ENCODE data around the gene ATXN7L1. TPM values are rescaled to one million over a fixed set of nuclear protein-coding genes. Genes with fewer than 3 reads are reported as not detected.
"Not testable (repeated sequence)": the region's sequence is repeated elsewhere in the genome, so short reads cannot be mapped to it uniquely, and the experiment has no call there.

Gene ATXN7L1
- total RNA-seq, 2 donors from 2014 or later: 3.6 to 5.4 TPM

DNA sequence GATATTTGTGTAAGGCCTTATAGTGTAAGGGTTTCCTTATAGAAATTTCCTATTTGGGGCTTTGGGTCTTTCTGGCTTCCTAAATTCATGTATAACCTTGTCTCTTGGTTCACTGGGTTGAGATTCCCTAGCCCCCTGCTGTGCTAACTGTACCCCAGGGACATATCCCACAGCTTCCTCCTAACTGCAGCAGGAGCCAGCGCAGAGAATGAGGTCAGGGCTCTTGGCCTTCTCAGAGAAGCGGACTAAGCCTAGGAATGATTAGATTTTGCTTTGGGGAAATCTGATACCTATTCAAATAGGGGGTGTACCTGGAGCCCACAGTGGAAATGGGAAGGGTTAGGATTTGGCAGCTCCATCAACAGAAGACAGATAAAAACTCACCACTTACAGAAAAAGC lies 157.0 kb downstream of the ATXN7L1 start:
- no peak overlapping the region for H3K4me3 Mint-ChIP-seq
- DNase-seq (ENCODE audit: low spot score) (no peak), ATAC-seq (no peak)
- H3K9me3 Mint-ChIP-seq: no peaks in the 10 kb centered on the region
- H3K27ac Mint-ChIP-seq: no peak overlapping the region
- no peaks in the 10 kb centered on the region for H3K27me3 Mint-ChIP-seq
- H3K36me3 Mint-ChIP-seq: no peaks in the 10 kb centered on the region
- H3K4me1 Mint-ChIP-seq (ENCODE audit: low read depth in 2 of 2): peaks cover 0 to 5% of the 10 kb centered on the region in 2 donors

DNA sequence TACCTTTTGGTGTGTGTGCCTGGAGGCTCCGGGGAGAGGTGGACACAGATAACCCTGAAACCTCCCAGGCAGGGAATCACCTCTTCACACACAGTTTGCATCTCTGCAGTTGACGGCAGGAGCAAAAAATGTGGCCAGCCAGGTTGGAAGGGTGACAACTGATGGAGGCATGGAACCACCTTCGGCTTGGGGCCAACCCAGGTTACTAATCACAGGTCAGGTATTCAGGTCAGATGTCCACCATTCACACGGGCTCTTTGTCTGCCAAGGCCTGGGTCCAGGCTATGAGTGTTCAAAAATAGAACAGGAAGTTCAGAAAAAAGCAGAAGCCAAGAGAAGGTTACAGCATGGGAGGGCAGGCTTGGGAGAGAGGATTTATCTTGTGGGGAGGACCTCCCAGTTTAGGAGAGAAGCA lies 157.9 kb downstream of the ATXN7L1 start:
- ATAC-seq (no peak), DNase-seq (ENCODE audit: low spot score) (no peak)
- peaks cover 0 to 5% of the 10 kb centered on the region in 2 donors for H3K4me1 Mint-ChIP-seq (ENCODE audit: low read depth in 2 of 2)
- H3K36me3 Mint-ChIP-seq: no peaks in the 10 kb centered on the region
- H3K9me3 Mint-ChIP-seq: no peaks in the 10 kb centered on the region
- H3K27ac Mint-ChIP-seq: peak overlapping the region in 1 of 2 donors; percentile 31
- no peak overlapping the region for H3K4me3 Mint-ChIP-seq
- H3K27me3 Mint-ChIP-seq: no peaks in the 10 kb centered on the region

DNA sequence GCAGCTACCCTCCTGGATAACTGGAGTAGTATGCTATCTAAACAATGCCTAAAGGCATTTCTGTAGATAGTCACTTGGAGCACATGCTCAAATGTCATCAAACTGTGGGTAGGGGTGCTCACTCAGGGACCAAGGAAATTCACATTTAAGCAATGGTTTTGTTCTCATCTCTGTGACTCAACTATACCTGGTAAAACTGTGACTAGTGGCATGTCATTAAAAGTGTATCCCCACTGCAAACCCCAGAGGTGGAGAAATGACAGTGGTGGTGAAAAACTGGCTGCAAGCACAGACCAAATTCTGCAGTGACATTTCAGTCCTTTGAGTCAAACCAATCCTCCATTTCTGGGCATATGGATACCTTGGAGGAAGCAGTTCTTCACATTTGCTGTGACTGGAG lies 160.9 kb downstream of the ATXN7L1 start:
- peaks cover 0 to 8% of the 10 kb centered on the region in 2 donors for H3K4me1 Mint-ChIP-seq (ENCODE audit: low read depth in 2 of 2)
- H3K4me3 Mint-ChIP-seq: no peak overlapping the region
- no peak overlapping the region for H3K27ac Mint-ChIP-seq
- H3K27me3 Mint-ChIP-seq: no peaks in the 10 kb centered on the region
- ATAC-seq (no peak), DNase-seq (ENCODE audit: low spot score) (no peak)
- H3K36me3 Mint-ChIP-seq: peaks cover 19% of the 10 kb centered on the region
- H3K9me3 Mint-ChIP-seq: peaks cover 11% of the 10 kb centered on the region

DNA sequence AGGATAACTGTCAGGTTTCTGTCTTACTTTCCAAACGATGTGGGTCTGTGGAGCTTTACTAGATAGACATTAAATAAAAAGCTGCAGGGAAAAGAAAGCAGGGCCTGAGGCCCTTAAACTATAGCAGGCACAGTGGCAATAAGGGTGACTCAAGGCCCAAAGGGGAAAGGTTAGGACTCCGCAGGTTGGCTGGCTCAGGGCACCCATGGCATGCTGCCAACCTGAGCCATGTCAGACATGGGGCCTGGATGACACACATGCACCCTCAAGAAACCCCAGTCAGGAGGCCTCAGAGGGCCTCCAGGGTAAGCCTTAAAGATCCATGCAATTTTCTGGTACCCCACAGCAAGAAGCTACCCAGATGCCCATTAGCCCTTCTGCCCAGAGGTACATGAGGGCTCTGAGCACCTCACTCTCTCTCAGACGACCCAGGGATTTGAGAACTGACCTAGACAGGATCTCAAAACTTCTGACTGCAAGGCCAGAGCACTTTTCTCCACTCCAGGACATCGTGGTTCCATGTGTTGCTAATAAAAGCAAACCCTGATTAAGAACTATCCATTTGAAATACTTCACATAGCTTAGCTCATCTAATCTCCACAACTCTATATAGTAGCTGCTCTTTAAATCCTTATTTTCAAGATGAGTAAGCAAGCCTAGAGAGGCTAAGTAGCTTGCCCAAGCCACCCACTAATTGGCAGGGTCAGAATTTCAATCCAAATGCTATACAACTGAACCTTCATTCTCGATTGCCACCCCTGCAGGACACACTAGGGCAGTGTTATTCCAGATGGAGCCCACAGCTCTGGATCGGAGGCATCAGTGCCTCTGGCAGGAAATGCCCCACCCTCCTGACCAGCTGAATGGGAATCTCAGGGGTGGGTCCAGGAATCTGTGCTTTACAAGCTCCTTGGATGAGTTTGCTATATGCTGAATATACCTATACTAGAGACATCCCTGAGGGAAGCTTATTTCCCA lies 162.6 kb downstream of the ATXN7L1 start:
- Mint-ChIP-seq H3K4me1 (ENCODE audit: low read depth in 2 of 2) (peaks cover 0 to 12% of the 10 kb centered on the region in 2 donors), H3K27me3 (no peaks in the 10 kb centered on the region), H3K36me3 (peaks cover 26% of the 10 kb centered on the region), H3K9me3 (peaks cover 14% of the 10 kb centered on the region), H3K27ac (no peak overlapping the region), H3K4me3 (no peak overlapping the region)
- ATAC-seq (no peak), DNase-seq (ENCODE audit: low spot score) (no peak)

DNA sequence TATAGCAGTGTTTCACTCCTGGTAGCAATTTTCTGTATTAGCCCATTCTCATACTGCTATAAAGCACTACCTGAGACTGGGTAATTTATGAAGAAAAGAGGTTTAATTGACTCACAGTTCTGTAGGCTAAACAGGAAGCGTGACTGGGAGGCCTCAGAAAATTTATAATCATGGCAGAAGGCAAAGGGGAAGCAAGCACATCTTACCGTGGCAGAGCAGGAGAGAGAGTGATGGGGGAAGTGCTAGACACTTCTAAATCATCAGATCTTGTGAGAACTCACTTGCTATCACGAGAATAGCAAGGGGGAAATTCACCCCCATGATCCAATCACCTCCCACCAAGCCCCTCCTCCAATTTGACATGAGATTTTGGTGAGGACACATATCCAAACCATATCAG lies 163.5 kb downstream of the ATXN7L1 start:
- ATAC-seq (no peak), DNase-seq (ENCODE audit: low spot score) (no peak)
- H3K4me3 Mint-ChIP-seq: no peak overlapping the region
- no peaks in the 10 kb centered on the region for H3K27me3 Mint-ChIP-seq
- H3K36me3 Mint-ChIP-seq: peaks cover 26% of the 10 kb centered on the region
- H3K9me3 Mint-ChIP-seq: peaks cover 14% of the 10 kb centered on the region
- H3K27ac Mint-ChIP-seq: no peak overlapping the region
- peaks cover 6 to 11% of the 10 kb centered on the region in 2 donors for H3K4me1 Mint-ChIP-seq (ENCODE audit: low read depth in 2 of 2)

DNA sequence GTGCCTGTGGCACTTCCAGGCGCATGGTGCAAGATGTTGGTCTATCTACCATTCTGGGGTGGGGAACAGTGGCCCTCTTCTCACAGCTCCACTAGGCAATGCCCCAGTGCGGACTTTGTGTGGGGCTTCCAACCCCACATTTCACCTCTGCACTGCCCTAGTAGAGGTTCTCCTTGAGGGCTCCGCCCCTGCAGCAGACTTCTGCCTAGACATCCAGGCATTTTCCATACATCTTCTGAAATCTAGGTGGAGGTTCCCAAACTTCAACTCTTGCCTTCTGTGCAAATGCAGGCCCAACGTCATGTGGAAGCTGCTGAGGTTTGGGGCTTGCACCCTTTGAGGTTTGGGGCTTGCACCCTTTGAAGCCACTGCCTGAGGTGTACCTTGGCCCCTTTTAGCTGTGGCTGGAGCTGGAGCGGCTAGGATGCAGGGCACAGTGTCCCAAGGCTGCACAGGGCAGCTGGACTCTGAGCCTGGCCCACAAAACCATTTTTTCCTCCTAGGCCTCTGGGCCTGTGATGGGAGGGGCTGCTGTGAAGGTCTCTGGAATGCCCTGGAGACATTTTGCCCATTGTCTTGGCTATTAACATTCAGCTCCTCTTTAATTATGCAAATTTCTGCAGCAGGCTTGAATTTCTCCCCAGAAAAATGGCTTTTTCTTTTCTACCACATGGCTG lies 164.5 kb downstream of the ATXN7L1 start:
- ATAC-seq: no peak
- Mint-ChIP-seq H3K27ac (no peak overlapping the region), H3K4me3 (no peak overlapping the region), H3K9me3 (peaks cover 14% of the 10 kb centered on the region), H3K27me3 (no peaks in the 10 kb centered on the region), H3K4me1 (ENCODE audit: low read depth in 2 of 2) (peaks cover 16 to 21% of the 10 kb centered on the region in 2 donors), H3K36me3 (peaks cover 26% of the 10 kb centered on the region)
- no peak for DNase-seq (ENCODE audit: low spot score)

DNA sequence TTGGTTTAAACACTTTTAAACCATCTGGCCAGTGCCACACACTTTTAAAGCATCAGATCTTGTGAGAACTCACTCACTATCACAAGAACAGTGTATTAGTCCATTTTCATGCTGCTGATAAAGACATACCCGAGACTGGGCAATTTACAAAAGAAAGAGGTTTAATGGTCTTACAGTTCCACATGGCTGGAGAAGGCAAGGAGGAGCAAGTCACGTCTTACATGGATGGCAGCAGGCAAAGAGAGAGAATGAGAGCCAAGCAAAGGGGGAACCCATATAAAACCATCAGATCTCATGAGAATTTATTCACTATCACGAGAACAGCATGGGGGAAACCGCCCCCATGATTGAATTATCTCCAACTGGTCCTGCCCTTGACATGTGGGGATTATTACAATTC lies 165.7 kb downstream of the ATXN7L1 start:
- H3K27ac Mint-ChIP-seq; DNase-seq (ENCODE audit: low spot score); H3K4me3 Mint-ChIP-seq; H3K27me3 Mint-ChIP-seq; ATAC-seq: not testable (repeated sequence)
- Mint-ChIP-seq H3K9me3 (peaks cover 14% of the 10 kb centered on the region), H3K4me1 (ENCODE audit: low read depth in 2 of 2) (peaks cover 17 to 22% of the 10 kb centered on the region in 2 donors), H3K36me3 (peaks cover 26% of the 10 kb centered on the region)

DNA sequence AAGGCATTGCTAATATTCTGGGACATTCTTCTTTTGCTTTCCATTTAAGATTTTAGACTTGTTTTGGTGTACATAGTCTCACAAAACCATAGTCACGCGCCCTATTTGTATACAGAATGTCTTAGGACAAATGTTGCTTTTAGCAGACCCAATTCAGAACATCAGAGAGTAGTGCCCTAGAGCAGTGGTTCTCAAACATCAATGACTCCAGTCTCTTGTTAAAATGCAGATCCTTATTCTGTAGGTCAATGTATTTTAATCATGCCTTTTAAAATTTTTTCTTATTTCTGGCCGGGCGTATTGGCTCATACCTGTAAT lies 167.7 kb downstream of the ATXN7L1 start:
- H3K27ac Mint-ChIP-seq: no peak overlapping the region
- DNase-seq (ENCODE audit: low spot score) (no peak), ATAC-seq (no peak)
- peaks cover 17 to 22% of the 10 kb centered on the region in 2 donors for H3K4me1 Mint-ChIP-seq (ENCODE audit: low read depth in 2 of 2)
- peaks cover 14% of the 10 kb centered on the region for H3K9me3 Mint-ChIP-seq
- H3K27me3 Mint-ChIP-seq: no peaks in the 10 kb centered on the region
- no peak overlapping the region for H3K4me3 Mint-ChIP-seq
- H3K36me3 Mint-ChIP-seq: peaks cover 26% of the 10 kb centered on the region

DNA sequence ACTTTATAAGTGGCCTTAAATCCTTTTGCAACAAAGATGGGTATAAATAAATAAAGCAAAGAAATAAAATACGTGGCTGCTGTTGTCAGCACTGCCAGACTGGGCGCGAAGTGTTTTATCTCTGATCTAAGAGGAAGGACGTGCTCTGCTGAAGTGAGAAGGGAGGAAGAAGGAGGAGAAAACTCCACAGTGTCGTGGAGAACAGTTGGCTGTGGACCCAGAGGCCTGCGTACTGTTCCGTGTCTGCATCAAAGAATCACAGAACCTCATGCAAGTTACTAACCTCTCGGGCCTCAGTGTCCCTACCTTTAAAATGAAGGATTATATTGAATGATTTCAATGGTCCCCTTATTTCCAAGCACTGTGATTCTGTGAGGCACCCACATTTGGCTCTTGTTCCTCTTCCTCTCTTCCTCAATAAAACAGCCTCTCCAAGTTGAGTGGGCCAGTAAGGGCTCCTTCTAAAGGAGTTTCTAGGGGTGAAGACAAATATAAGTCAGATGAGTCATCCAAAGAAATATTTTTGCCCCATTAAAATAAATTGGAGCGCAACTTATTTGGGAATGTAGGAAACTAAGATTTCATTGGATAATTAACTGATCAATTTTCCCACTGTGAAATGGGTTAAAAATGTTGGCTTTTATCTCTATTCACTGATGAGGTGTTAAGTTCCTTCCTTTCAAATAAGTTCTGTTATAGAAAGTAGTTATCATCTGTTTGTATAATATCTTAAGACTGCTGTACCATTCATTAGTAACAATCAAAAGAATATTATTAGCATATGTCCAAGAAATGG lies 168.2 kb downstream of the ATXN7L1 start:
- Mint-ChIP-seq H3K36me3 (peaks cover 26% of the 10 kb centered on the region), H3K27me3 (no peaks in the 10 kb centered on the region), H3K27ac (no peak overlapping the region), H3K9me3 (peaks cover 14% of the 10 kb centered on the region), H3K4me1 (ENCODE audit: low read depth in 2 of 2) (peaks cover 17 to 22% of the 10 kb centered on the region in 2 donors), H3K4me3 (no peak overlapping the region)
- no peak for DNase-seq (ENCODE audit: low spot score)
- ATAC-seq: peak in 1 of 2 donors; percentile 63

DNA sequence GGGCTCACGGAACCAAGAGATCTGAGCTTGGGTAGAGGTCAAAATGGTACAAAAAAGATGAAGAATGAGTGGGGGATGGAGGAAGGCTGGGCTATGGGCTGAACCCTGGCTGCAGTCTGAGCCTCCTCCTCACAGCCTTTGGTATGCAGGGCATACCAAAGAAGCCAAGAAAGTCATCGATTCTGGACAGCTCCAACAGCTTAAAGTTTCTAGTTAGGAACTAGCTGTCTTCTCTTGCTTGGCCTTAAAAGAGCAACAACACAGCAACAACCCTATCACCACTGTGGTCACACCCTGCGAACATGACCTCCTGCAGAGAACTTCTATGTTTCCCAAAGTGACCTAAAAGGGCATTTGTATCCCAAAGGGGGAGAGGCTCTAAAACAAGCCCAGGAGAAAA lies 169.0 kb downstream of the ATXN7L1 start:
- no peak overlapping the region for H3K4me3 Mint-ChIP-seq
- peaks cover 17 to 22% of the 10 kb centered on the region in 2 donors for H3K4me1 Mint-ChIP-seq (ENCODE audit: low read depth in 2 of 2)
- no peaks in the 10 kb centered on the region for H3K27me3 Mint-ChIP-seq
- peaks cover 19% of the 10 kb centered on the region for H3K36me3 Mint-ChIP-seq
- H3K27ac Mint-ChIP-seq: no peak overlapping the region
- peaks cover 9% of the 10 kb centered on the region for H3K9me3 Mint-ChIP-seq
- ATAC-seq: no peak
- no peak for DNase-seq (ENCODE audit: low spot score)

DNA sequence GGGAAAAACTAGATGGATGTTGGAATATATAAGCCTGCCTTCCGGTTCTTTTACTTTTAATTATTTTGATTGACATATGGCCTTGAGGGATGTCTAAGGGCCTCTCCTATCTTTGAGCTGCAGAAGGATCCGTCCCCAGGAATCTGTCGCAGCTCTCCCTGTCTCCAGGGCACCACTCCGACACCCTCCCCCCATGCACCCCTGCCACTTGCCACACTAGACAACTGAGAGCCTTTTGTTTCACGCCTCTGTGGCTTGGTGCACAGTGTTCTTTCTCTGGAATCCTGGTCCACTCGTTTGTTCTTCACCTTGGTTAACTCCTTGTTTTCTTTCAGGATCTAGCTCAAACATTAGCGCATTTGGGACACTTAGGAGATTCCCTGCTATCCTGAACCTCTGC lies 171.0 kb downstream of the ATXN7L1 start:
- H3K36me3 Mint-ChIP-seq: peaks cover 6% of the 10 kb centered on the region
- no peak overlapping the region for H3K4me3 Mint-ChIP-seq
- no peaks in the 10 kb centered on the region for H3K27me3 Mint-ChIP-seq
- peaks cover 17 to 19% of the 10 kb centered on the region in 2 donors for H3K4me1 Mint-ChIP-seq (ENCODE audit: low read depth in 2 of 2)
- ATAC-seq (no peak), DNase-seq (ENCODE audit: low spot score) (no peak)
- peaks cover 3% of the 10 kb centered on the region for H3K9me3 Mint-ChIP-seq
- peak overlapping the region in 1 of 2 donors; percentile 32 for H3K27ac Mint-ChIP-seq

DNA sequence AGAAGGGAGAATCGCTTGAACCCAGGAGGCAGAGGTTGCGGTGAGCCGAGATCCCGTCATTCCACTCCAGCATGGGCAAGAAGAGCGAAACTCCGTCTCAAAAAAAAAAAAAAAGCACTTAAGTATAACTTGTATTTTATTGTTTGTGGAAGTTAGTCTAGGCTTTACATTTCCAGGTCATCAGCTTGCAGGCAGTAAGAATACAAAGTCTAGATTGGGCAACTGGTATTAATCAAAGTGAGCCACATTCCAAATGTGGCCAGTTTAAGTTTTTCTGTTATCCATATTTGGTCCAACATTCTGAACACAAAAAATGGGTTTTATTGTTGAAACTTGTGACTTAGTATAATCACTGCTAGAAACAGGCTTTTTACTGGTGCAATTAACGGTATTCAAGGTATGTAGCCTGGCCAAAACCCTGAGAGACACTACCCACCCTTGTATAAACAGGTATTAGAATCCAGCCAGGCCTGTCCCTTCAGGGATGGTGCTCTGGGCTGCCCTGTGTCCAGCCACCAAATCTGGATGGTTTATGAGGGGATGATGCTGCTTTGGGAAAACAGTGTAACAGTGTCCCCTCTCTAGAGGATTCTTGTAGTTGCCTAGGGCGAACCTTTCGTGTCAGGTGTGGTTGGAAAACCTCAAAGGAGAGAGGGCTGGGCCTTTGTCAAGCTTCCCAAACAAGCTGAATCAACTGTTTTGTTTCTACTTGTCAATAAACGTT lies 173.0 kb downstream of the ATXN7L1 start:
- no peak for DNase-seq (ENCODE audit: low spot score)
- ATAC-seq: no peak
- Mint-ChIP-seq H3K4me3 (no peak overlapping the region), H3K4me1 (ENCODE audit: low read depth in 2 of 2) (peaks cover 15 to 16% of the 10 kb centered on the region in 2 donors), H3K27ac (no peak overlapping the region), H3K9me3 (no peaks in the 10 kb centered on the region), H3K27me3 (no peaks in the 10 kb centered on the region), H3K36me3 (no peaks in the 10 kb centered on the region)

DNA sequence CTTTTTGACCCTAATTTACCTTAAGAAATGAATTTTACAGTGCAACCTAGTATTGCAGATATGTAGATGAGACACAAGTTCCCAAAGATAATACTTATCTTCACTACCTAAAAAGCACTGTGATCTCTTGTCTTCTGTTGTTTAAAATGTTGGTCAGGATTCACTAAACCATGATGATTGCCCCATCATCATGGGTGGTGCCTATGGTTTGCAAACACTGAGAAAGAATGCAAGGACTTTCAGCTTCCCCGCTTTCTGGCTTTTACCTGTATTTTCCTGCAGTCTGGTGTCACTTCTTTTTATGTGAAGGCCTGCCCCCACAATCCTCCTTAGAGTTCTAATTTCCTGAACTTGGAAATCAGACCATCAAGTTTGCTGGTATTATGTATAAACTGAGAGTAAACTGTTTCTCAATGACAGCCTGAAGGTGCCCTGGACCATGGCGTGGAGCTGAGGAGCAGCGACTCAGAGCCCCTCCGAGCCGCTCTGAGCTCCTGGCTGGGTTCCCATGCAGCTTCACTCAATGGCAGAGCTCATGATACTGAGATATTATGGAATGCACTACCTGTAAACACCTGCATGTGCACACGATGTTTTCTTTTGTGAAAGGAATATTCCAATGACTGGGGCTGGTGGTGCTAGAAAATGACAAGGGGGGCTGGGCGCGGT lies 176.7 kb downstream of the ATXN7L1 start:
- no peaks in the 10 kb centered on the region for H3K4me1 Mint-ChIP-seq (ENCODE audit: low read depth in 2 of 2)
- ATAC-seq (no peak), DNase-seq (ENCODE audit: low spot score) (no peak)
- no peak overlapping the region for H3K4me3 Mint-ChIP-seq
- H3K36me3 Mint-ChIP-seq: no peaks in the 10 kb centered on the region
- no peaks in the 10 kb centered on the region for H3K27me3 Mint-ChIP-seq
- H3K27ac Mint-ChIP-seq: no peak overlapping the region
- H3K9me3 Mint-ChIP-seq: no peaks in the 10 kb centered on the region

All from natural killer cell treated with Interleukin-12 subunit alpha and Interleukin-12 subunit beta and Interleukin-15 and Interleukin-18, amount 100 ng/mL, for 72 hours (primary cell).